ENCODE results near the gene MATN1. TPM values are rescaled to one million over a fixed set of nuclear protein-coding genes. Genes with fewer than 3 reads are reported as not detected.
A peak's percentile ranks its signal among the peaks of the same experiment; 100 is the strongest.

MATN1 gene
- total RNA-seq, 2 experiments from 2014 or later: not detected

GRCh38 chr1:30721812-30722537, 1.4 kb downstream of the MATN1 start:
- H3K4me3 Mint-ChIP-seq: no peak overlapping the region
- POLR2A ChIA-PET: interaction anchor here (1.4 kb wide), 1 partner anchor 16 kb away, joined by 3 read pairs; no protein-coding TSS in a partner anchor
- no peak overlapping the region for H3K27ac Mint-ChIP-seq

GRCh38 chr1:30721341-30721793, 2.0 kb downstream of the MATN1 start:
- H3K36me3 Mint-ChIP-seq (ENCODE audit: low read depth): no peaks in the 10 kb centered on the region
- ATAC-seq: no peak
- CTCF ChIA-PET: interaction anchor here (1.3 to 12.0 kb wide), 6 partner anchors 23 to 207 kb away, joined by 3 to 532 read pairs (median 67); partner anchors contain the start of gene LAPTM5
- no peak for DNase-seq
- POLR2A ChIA-PET: interaction anchor here (0.8 to 1.4 kb wide), 3 partner anchors 16 to 58 kb away, joined by 3 to 5 read pairs (median 3); no protein-coding TSS in a partner anchor
- H3K9me3 Mint-ChIP-seq (ENCODE audit: insufficient read depth): no peaks in the 10 kb centered on the region
- peaks cover 26% of the 10 kb centered on the region for H3K4me1 Mint-ChIP-seq (ENCODE audit: low read depth)
- H3K27ac Mint-ChIP-seq: no peak overlapping the region
- H3K27me3 Mint-ChIP-seq (ENCODE audit: low read depth): no peaks in the 10 kb centered on the region
- no peak overlapping the region for H3K4me3 Mint-ChIP-seq

More at GRCh38 chr1:30721812-30722537, 1.4 kb downstream of the MATN1 start:
- ATAC-seq (no peak), DNase-seq (no peak)
- Mint-ChIP-seq H3K9me3 (ENCODE audit: insufficient read depth) (no peaks in the 10 kb centered on the region), H3K27me3 (ENCODE audit: low read depth) (no peaks in the 10 kb centered on the region), H3K4me1 (ENCODE audit: low read depth) (peaks cover 21% of the 10 kb centered on the region), H3K36me3 (ENCODE audit: low read depth) (no peaks in the 10 kb centered on the region)
- CTCF ChIA-PET: interaction anchor here (0.5 to 12.0 kb wide), 6 partner anchors 22 to 207 kb away, joined by 3 to 532 read pairs (median 67); partner anchors contain the start of gene LAPTM5

- Mint-ChIP-seq H3K9me3 (ENCODE audit: insufficient read depth) (peaks cover 2% of the 10 kb centered on the region), H3K27me3 (ENCODE audit: low read depth) (no peaks in the 10 kb centered on the region), H3K27ac (no peak overlapping the region), H3K4me3 (no peak overlapping the region), H3K36me3 (ENCODE audit: low read depth) (peaks cover 1% of the 10 kb centered on the region), H3K4me1 (ENCODE audit: low read depth) (peaks cover 26% of the 10 kb centered on the region)
- ChIA-PET CTCF (interaction anchor here (0.8 to 12.0 kb wide), 17 partner anchors 8 to 208 kb away, joined by 3 to 532 read pairs (median 14); partner anchors contain the start of genes LAPTM5 and SDC3), POLR2A (interaction anchor here (0.8 to 3.0 kb wide), 7 partner anchors 9 to 62 kb away, joined by 3 to 10 read pairs (median 3); no protein-coding TSS in a partner anchor)
- DNase-seq (no peak), ATAC-seq (no peak)
Observed at GRCh38 chr1:30720271-30721223, 2.8 kb downstream of the MATN1 start.

- ATAC-seq (no peak), DNase-seq (no peak)
- H3K36me3 Mint-ChIP-seq (ENCODE audit: low read depth): peaks cover 4% of the 10 kb centered on the region
- CTCF ChIA-PET: interaction anchor here (0.7 to 12.0 kb wide), 23 partner anchors 9 to 434 kb away, joined by 3 to 532 read pairs (median 7); partner anchors contain the start of genes LAPTM5 and SDC3
- H3K4me3 Mint-ChIP-seq: peak overlapping the region; percentile 84
- no peaks in the 10 kb centered on the region for H3K27me3 Mint-ChIP-seq (ENCODE audit: low read depth)
- POLR2A ChIA-PET: interaction anchor here (1.0 to 3.0 kb wide), 9 partner anchors 8 to 63 kb away, joined by 3 to 29 read pairs (median 7); no protein-coding TSS in a partner anchor
- peak overlapping the region; percentile 97 for H3K27ac Mint-ChIP-seq
- peaks cover 5% of the 10 kb centered on the region for H3K9me3 Mint-ChIP-seq (ENCODE audit: insufficient read depth)
- peaks cover 27% of the 10 kb centered on the region for H3K4me1 Mint-ChIP-seq (ENCODE audit: low read depth)
Observed at GRCh38 chr1:30719406-30720270, 3.7 kb downstream of the MATN1 start.

GRCh38 chr1:30718636-30719405, 4.6 kb downstream of the MATN1 start:
- Mint-ChIP-seq H3K36me3 (ENCODE audit: low read depth) (peaks cover 4% of the 10 kb centered on the region), H3K27ac (peak overlapping the region; percentile 97)

GRCh38 chr1:30718091-30718635, 5.2 kb downstream of the MATN1 start:
- Mint-ChIP-seq H3K9me3 (ENCODE audit: insufficient read depth) (peaks cover 5% of the 10 kb centered on the region), H3K27me3 (ENCODE audit: low read depth) (peaks cover 1% of the 10 kb centered on the region), H3K4me1 (ENCODE audit: low read depth) (peaks cover 24% of the 10 kb centered on the region), H3K4me3 (peak overlapping the region; percentile 90), H3K36me3 (ENCODE audit: low read depth) (peaks cover 4% of the 10 kb centered on the region), H3K27ac (peak overlapping the region; percentile 97)
- ATAC-seq (peak; percentile 95), DNase-seq (peak; percentile 99)
- CTCF ChIA-PET: interaction anchor here (0.9 to 12.0 kb wide), 25 partner anchors 11 to 831 kb away, joined by 3 to 532 read pairs (median 7); partner anchors contain the start of genes LAPTM5 and SDC3
- POLR2A ChIA-PET: interaction anchor here (0.6 to 3.0 kb wide), 13 partner anchors 10 to 65 kb away, joined by 3 to 29 read pairs (median 6); no protein-coding TSS in a partner anchor

More at GRCh38 chr1:30718636-30719405, 4.6 kb downstream of the MATN1 start:
- H3K4me1 Mint-ChIP-seq (ENCODE audit: low read depth): peaks cover 24% of the 10 kb centered on the region
- peak; percentile 86 for DNase-seq
- POLR2A ChIA-PET: interaction anchor here (0.6 to 3.0 kb wide), 14 partner anchors 9 to 65 kb away, joined by 3 to 29 read pairs (median 6); no protein-coding TSS in a partner anchor
- CTCF ChIA-PET: interaction anchor here (0.6 to 12.0 kb wide), 30 partner anchors 10 to 830 kb away, joined by 3 to 532 read pairs (median 7); partner anchors contain the start of genes LAPTM5 and SDC3
- H3K9me3 Mint-ChIP-seq (ENCODE audit: insufficient read depth): peaks cover 5% of the 10 kb centered on the region
- ATAC-seq: peak; percentile 74
- peak overlapping the region; percentile 84 for H3K4me3 Mint-ChIP-seq
- no peaks in the 10 kb centered on the region for H3K27me3 Mint-ChIP-seq (ENCODE audit: low read depth)

GRCh38 chr1:30716646-30717045, 6.7 kb downstream of the MATN1 start:
- DNase-seq (no peak), ATAC-seq (no peak)
- ChIA-PET POLR2A (no interaction called here), CTCF (interaction anchor here (2.2 kb wide), 1 partner anchor 63 kb away, joined by 11 read pairs; no protein-coding TSS in a partner anchor)
- Mint-ChIP-seq H3K27me3 (ENCODE audit: low read depth) (peaks cover 6% of the 10 kb centered on the region), H3K27ac (no peak overlapping the region), H3K4me3 (peak overlapping the region; percentile 6), H3K36me3 (ENCODE audit: low read depth) (peaks cover 4% of the 10 kb centered on the region), H3K9me3 (ENCODE audit: insufficient read depth) (peaks cover 5% of the 10 kb centered on the region), H3K4me1 (ENCODE audit: low read depth) (peaks cover 24% of the 10 kb centered on the region)

GRCh38 chr1:30715886-30716285, 7.5 kb downstream of the MATN1 start:
- DNase-seq: no peak
- Mint-ChIP-seq H3K9me3 (ENCODE audit: insufficient read depth) (peaks cover 5% of the 10 kb centered on the region), H3K27me3 (ENCODE audit: low read depth) (peaks cover 6% of the 10 kb centered on the region), H3K27ac (peak overlapping the region; percentile 11), H3K4me3 (no peak overlapping the region), H3K36me3 (ENCODE audit: low read depth) (peaks cover 4% of the 10 kb centered on the region), H3K4me1 (ENCODE audit: low read depth) (peaks cover 24% of the 10 kb centered on the region)
- ATAC-seq: no peak
- CTCF ChIA-PET: interaction anchor here (0.8 to 2.2 kb wide), 2 partner anchors 64 to 85 kb away, joined by 3 to 11 read pairs; no protein-coding TSS in a partner anchor
- POLR2A ChIA-PET: no interaction called here

- Mint-ChIP-seq H3K4me3 (no peak overlapping the region), H3K4me1 (ENCODE audit: low read depth) (peaks cover 23% of the 10 kb centered on the region), H3K9me3 (ENCODE audit: insufficient read depth) (peaks cover 5% of the 10 kb centered on the region), H3K36me3 (ENCODE audit: low read depth) (peaks cover 4% of the 10 kb centered on the region), H3K27ac (no peak overlapping the region), H3K27me3 (ENCODE audit: low read depth) (peaks cover 6% of the 10 kb centered on the region)
- ATAC-seq: no peak
- no peak for DNase-seq
- CTCF ChIA-PET: interaction anchor here (0.8 to 2.2 kb wide), 2 partner anchors 64 to 86 kb away, joined by 3 to 11 read pairs; no protein-coding TSS in a partner anchor
- POLR2A ChIA-PET: no interaction called here
Observed at GRCh38 chr1:30715216-30715615, 8.2 kb downstream of the MATN1 start.

All from activated CD8-positive, alpha-beta T cell treated with anti-CD3 and anti-CD28 coated beads, Interleukin-2, amount 10 ng/mL, durations not matched to agents 7 days and 5 days (primary cell).